K562 (cell line): ENCODE data around the gene VRK2. TPM values are rescaled to one million over a fixed set of nuclear protein-coding genes. Genes with fewer than 3 reads are reported as not detected.
A peak's percentile ranks its signal among the peaks of the same experiment; 100 is the strongest.

ENCODE experiments used
- ATAC-seq: fragments of 200-7000 bp; cut with Tn5 transposase; 3 replicates; pipeline ENCODE4 v1.9.1; 2020; ENCODE audit warnings: moderate library complexity
- BruUV-seq: library from RNA; stranded (reverse); fragments of 400-500 nt; replicated peaks from 2 replicates; lab custom pipeline; 2021; lab: Mats Ljungman, UMichigan
- CTCF ChIA-PET: fragments of 300-600 bp; formaldehyde crosslinking; extraction: SDS; loops from one replicate; lab custom pipeline; 2021; ENCODE audit warnings: low intra/inter-chr PET ratio; lab: Yijun Ruan, JAX
- POLR2A ChIA-PET: fragments of 300-600, 350-650 bp; sonication (Branson Sonifier 250); formaldehyde crosslinking; extraction: SDS; loops from one replicate; lab custom pipeline; 2021; ENCODE audit warnings: antibody characterized with exemption, inconsistent platforms; lab: Yijun Ruan, JAX
- DNase-seq, 4 experiments: peaks; one replicate each; pipeline versions ENCODE4 v3.0.0 to v3.0.0-alpha.2; 2011 to 2018; ENCODE audit warnings: low spot score in 3 of 4, mixed read lengths in 3 of 4; ENCODE audit errors: extremely low read depth in 1 of 4
- FAIRE-seq: peaks from 2 replicates; lab custom pipeline; 2011; peaks lifted over from hg19 to GRCh38; lab: Jason Lieb, UNC
- H2AFZ ChIP-seq: 2 replicates; pipeline ENCODE4 v1.6.0; 2011; ENCODE audit warnings: low read depth, low read length, control low read depth, inconsistent platforms
- H3K27ac ChIP-seq: fragments of 200-600 bp; 3 replicates; pipeline ENCODE4 v1.8.0; 2011; ENCODE audit warnings: low read depth, mild to moderate bottlenecking, control low read depth, inconsistent platforms, low read length, moderate library complexity, mixed read lengths; ENCODE audit errors: extremely low read depth
- H3K27me3 ChIP-seq, 2 experiments: fragments of 300-600 bp in 1 of 2; 2 replicates in 1 of 2; 3 replicates in 1 of 2; pipeline versions ENCODE4 v1.6.0 to v1.8.0; 2011; ENCODE audit warnings: inconsistent platforms in 2 of 2, low read length in 2 of 2, mild to moderate bottlenecking in 1 of 2, mixed read lengths in 1 of 2, moderate library complexity in 1 of 2; ENCODE audit not compliant: control insufficient read depth in 2 of 2, insufficient read depth in 2 of 2
- H3K36me3 ChIP-seq: fragments of 300-600 bp; 3 replicates; pipeline ENCODE4 v1.8.0; 2011; ENCODE audit warnings: mild to moderate bottlenecking, low read length, inconsistent platforms; ENCODE audit not compliant: control insufficient read depth, insufficient read depth
- H3K4me1 ChIP-seq, 2 experiments: fragments of 200-600 bp in 1 of 2; replicated peaks in 1 of 2; 2 replicates in 1 of 2; 3 replicates in 1 of 2; pipeline versions ENCODE4 v1.5.1 to v1.8.0; 2011; ENCODE audit warnings: inconsistent platforms in 2 of 2, low read length in 2 of 2, mild to moderate bottlenecking in 1 of 2, mixed read lengths in 1 of 2, moderate library complexity in 1 of 2; ENCODE audit not compliant: control insufficient read depth in 2 of 2, insufficient read depth in 2 of 2
- H3K4me2 ChIP-seq: 2 replicates; pipeline ENCODE4 v1.6.1; 2011; ENCODE audit warnings: low read length, control low read depth, inconsistent platforms, mixed read lengths; ENCODE audit not compliant: insufficient read depth
- H3K4me3 ChIP-seq: fragments of 200-600 bp; sonication (generic), shearing (Covaris generic); 2 replicates; pipeline ENCODE4 v1.5.1; 2016; ENCODE audit warnings: control low read depth, inconsistent platforms
- H3K79me2 ChIP-seq: fragments of 200-600 bp; 3 replicates; pipeline ENCODE4 v1.8.0; 2011; ENCODE audit warnings: low read length, inconsistent platforms; ENCODE audit not compliant: control insufficient read depth, insufficient read depth
- H3K9ac ChIP-seq, 2 experiments: 2 replicates each; pipeline versions ENCODE4 v1.6.0 to v1.6.1; 2011; ENCODE audit warnings: low read depth in 2 of 2, low read length in 2 of 2, control low read depth in 1 of 2, inconsistent platforms in 1 of 2, mild to moderate bottlenecking in 1 of 2, mixed read lengths in 1 of 2; ENCODE audit not compliant: insufficient read depth in 1 of 2
- H3K9me1 ChIP-seq: one replicate; pipeline ENCODE4 v1.6.0; 2011; ENCODE audit warnings: inconsistent platforms, mild to moderate bottlenecking, low read length, moderate library complexity; ENCODE audit not compliant: control insufficient read depth, insufficient read depth
- H3K9me3 ChIP-seq: replicated peaks from 2 replicates; pipeline ENCODE4 v1.5.1; 2011; ENCODE audit warnings: low read depth, low read length, inconsistent platforms; ENCODE audit not compliant: control insufficient read depth, insufficient read depth
- H4K20me1 ChIP-seq: replicated peaks from 2 replicates; pipeline ENCODE4 v1.6.1; 2011; ENCODE audit warnings: low read length, inconsistent platforms, mixed read lengths; ENCODE audit not compliant: control insufficient read depth, insufficient read depth
- BCL6 ChIP-seq: fragments of 250-450 bp; sonication (Bioruptor Pico); IDR thresholded peaks from 2 replicates; pipeline ENCODE4 v1.4.0; 2020
- ELK3 ChIP-seq: fragments of 450-650 bp; formaldehyde crosslinking; IDR thresholded peaks from 2 replicates; pipeline ENCODE4 v1.4.0; 2020; ENCODE audit warnings: mild to moderate bottlenecking
- EP400 ChIP-seq: fragments of 450-650 bp; IDR thresholded peaks from 2 replicates; pipeline ENCODE4 v1.6.1; 2017; ENCODE audit warnings: antibody characterized with exemption, mild to moderate bottlenecking, moderate library complexity
- FOXM1 ChIP-seq, 2 experiments: fragments of 450-650 bp in 1 of 2; sonication (generic) in 1 of 2; formaldehyde crosslinking in 1 of 2; IDR thresholded peaks; 2 replicates each; pipeline versions ENCODE4 v1.6.1 to v1.9.0; 2017 to 2022; ENCODE audit warnings: low read depth in 2 of 2, mild to moderate bottlenecking in 2 of 2, missing genetic modification reagents in 1 of 2, moderate library complexity in 1 of 2
- JUN ChIP-seq, 2 experiments: sonication (generic) in 1 of 2; formaldehyde crosslinking in 1 of 2; IDR thresholded peaks; 2 replicates each; pipeline versions ENCODE4 v1.6.1 to v1.8.0; 2012 to 2022; ENCODE audit warnings: borderline replicate concordance in 2 of 2, mild to moderate bottlenecking in 2 of 2, improper control_type of control experiment in 1 of 2, low read depth in 1 of 2, low read length in 1 of 2, missing genetic modification reagents in 1 of 2
- NCOR1 ChIP-seq: fragments of 450-650 bp; IDR thresholded peaks from 2 replicates; pipeline ENCODE4 v1.6.1; 2016; ENCODE audit warnings: mild to moderate bottlenecking, moderate library complexity
- NFIC ChIP-seq: fragments of 450-650 bp; IDR thresholded peaks from 2 replicates; pipeline ENCODE4 v1.6.1; 2017; ENCODE audit warnings: mild to moderate bottlenecking, inconsistent platforms
- SFPQ ChIP-seq: fragments of 200-400 bp; formaldehyde crosslinking; IDR thresholded peaks from 2 replicates; pipeline ENCODE4 v1.6.1; 2017; ENCODE audit warnings: mild to moderate bottlenecking, low read depth, low read length, moderate library complexity
- YY1 ChIP-seq, 3 experiments: IDR thresholded peaks; 2 replicates each; pipeline ENCODE4 v1.6.1; 2011; ENCODE audit warnings: low read length in 2 of 3, mild to moderate bottlenecking in 2 of 3, moderate library complexity in 2 of 3, borderline replicate concordance in 1 of 3, control low read depth in 1 of 3, low read depth in 1 of 3; ENCODE audit not compliant: insufficient read depth in 3 of 3, insufficient replicate concordance in 2 of 3, control insufficient read depth in 1 of 3, insufficient read length in 1 of 3; ENCODE audit errors: extremely low read depth in 1 of 3
- ZNF23 ChIP-seq: fragments of 250-450 bp; sonication (Bioruptor Pico); IDR thresholded peaks from 2 replicates; pipeline ENCODE4 v1.4.0; 2020; ENCODE audit warnings: mild to moderate bottlenecking
- ZNF592 ChIP-seq: fragments of 450-650 bp; IDR thresholded peaks from 2 replicates; pipeline ENCODE4 v1.6.1; 2017; ENCODE audit warnings: antibody characterized with exemption, mild to moderate bottlenecking
- WGBS: fragments of 100-300 bp; shearing (Covaris generic); methylation state at CpG from one replicate; pipeline ENCODE4 v1.1.6; 2016; ENCODE audit warnings: low coverage, mixed read lengths; ENCODE audit not compliant: insufficient coverage; ENCODE audit errors: missing lambda C conversion rate; 5-methylcytosine and 5-hydroxymethylcytosine counted together
- in situ Hi-C: fragments of 300-500 bp; cut with MboI; formaldehyde crosslinking; loops from 4 replicates; pipeline ENCODE4 v1.15.0; 2018; ENCODE audit warnings: inconsistent platforms, mixed read lengths
- intact Hi-C: fragments of 100-400 bp; cut with micrococcal nuclease; formaldehyde crosslinking; loops from 2 replicates; pipeline ENCODE4 v1.14.2; 2022
- polyA plus RNA-seq, 8 experiments: library from polyadenylated mRNA; depleted of rRNA in 4 of 8; stranded (reverse) in 5 of 8; unstranded in 3 of 8; fragments of >200 nt; fragmentation: Nextera tagmentation in 2 of 8; fragmentation: Illumina TruSeq in 1 of 8; extraction: Ambion mirVana in 2 of 8; extraction: Trizol in 1 of 8; gene quantifications; 2 replicates each; pipeline versions ENCODE4 v1.2.1 to v1.2.3, GENCODE V29; 2011 to 2014; ENCODE audit warnings: inconsistent platforms in 1 of 8, missing spikeins in 1 of 8
- total RNA-seq, 7 experiments: library from RNA; depleted of rRNA in 6 of 7; stranded (reverse); fragments of >200 nt in 6 of 7; fragmentation: Illumina TruSeq in 2 of 7; extraction: Trizol in 2 of 7; gene quantifications; 2 replicates each; pipeline versions ENCODE4 v1.2.1 to v1.2.3, GENCODE V29; 2011 to 2021; ENCODE audit warnings: low replicate concordance in 1 of 7

The VRK2 gene
- total and polyA plus RNA-seq, 9 of the 15 experiments (the other 6 are each of a cell fraction or from before 2014, with no cell fraction given) = 22.6 to 49.2 (median 36.2) TPM

GRCh38 chr2:58042486-58042970 lies 4.1 kb upstream of the VRK2 start (continued):
- no peak for TF ChIP-seq SFPQ

- Histone ChIP-seq H3K9me3 (no peaks in the 10 kb centered on the region), H3K36me3 (peaks cover 2% of the 10 kb centered on the region; the same call in 2 of the 3 replicates), H3K9me1 (no peaks in the 10 kb centered on the region), H3K27ac (no peak overlapping the region), H3K4me2 (peak overlapping the region; percentile 87; the same call in 1 of the 2 replicates), H2AFZ (peak overlapping the region; percentile 91), H3K27me3 (no peaks in the 10 kb centered on the region), H3K9ac (peak overlapping the region in 1 of 2 experiments; percentile 86; a peak in 1 of 4 replicates), H3K79me2 (peaks cover 45% of the 10 kb centered on the region), H3K4me3 (no peak overlapping the region), H4K20me1 (no peaks in the 10 kb centered on the region), H3K4me1 (peaks cover 19 to 21% of the 10 kb centered on the region in 2 experiments)
- CTCF ChIA-PET = no interaction called here
- ATAC-seq (no peak), DNase-seq (peak in 1 of 4 experiments; percentile 50), FAIRE-seq (no peak)
- TF ChIP-seq ZNF23 (CRISPR knock-in tag) (no peak), ZNF592 (0 out of 2 replicates have a peak, but pooled peaks have one; percentile 24), YY1 (IDR thresholded peaks at IDR 0.05; ENCODE audit: borderline replicate concordance in 1 of 3, control insufficient read depth in 1 of 3, extremely low read depth in 1 of 3, insufficient read depth in 3 of 3, insufficient read length in 1 of 3, insufficient replicate concordance in 2 of 3, low read depth in 1 of 3, low read length in 2 of 3) (peak in 1 of 3 experiments; percentile 17), EP400 (0 out of 2 replicates have a peak, but pooled peaks have one; percentile 1), JUN (IDR thresholded peaks at IDR 0.05; ENCODE audit: borderline replicate concordance, low read depth, low read length) (no peak), JUN (CRISPR knock-in tag; IDR thresholded peaks at IDR 0.05; ENCODE audit: borderline replicate concordance) (no peak), NFIC (peak; percentile 64), FOXM1 (IDR thresholded peaks at IDR 0.05; ENCODE audit: low read depth) (no peak), FOXM1 (CRISPR knock-in tag; IDR thresholded peaks at IDR 0.05; ENCODE audit: low read depth) (no peak), NCOR1 (0 out of 2 replicates have a peak, but pooled peaks have one; percentile 4), ELK3 (CRISPR knock-in tag) (no peak), BCL6 (no peak)
- 38% methylated on average over 3 of the region's 3 CpGs for WGBS
- POLR2A ChIA-PET = no interaction called here
- in situ Hi-C loops = no loop called here
- BruUV-seq = no TSS peak
- intact Hi-C loops = no loop called here
These were observed 2.5 kb upstream of the VRK2 start for GRCh38 chr2:58044145-58044544.
